ENCODE results near the gene P3R3URF. TPM values are rescaled to one million over a fixed set of nuclear protein-coding genes. Genes with fewer than 3 reads are reported as not detected.

P3R3URF gene
- total and polyA plus RNA-seq, 4 donors = not detected

DNA sequence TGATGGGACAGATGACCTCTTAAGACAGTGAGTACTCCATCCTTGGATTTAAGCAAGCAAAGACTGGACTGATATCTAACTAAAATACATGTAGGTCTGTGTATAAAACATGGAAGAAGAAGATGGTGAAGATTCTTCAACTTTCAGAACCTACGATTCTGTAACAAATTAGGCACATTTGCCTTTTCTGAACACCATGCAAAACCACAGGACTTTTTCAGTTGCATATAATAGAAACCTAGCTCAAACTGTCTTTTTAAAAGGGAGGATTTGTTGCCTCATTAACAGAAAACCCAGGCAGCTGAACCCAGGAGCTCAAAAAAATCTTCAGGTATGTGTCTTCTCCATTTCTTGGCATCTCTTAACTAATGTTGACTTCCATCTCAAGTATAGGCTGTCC, 16.1 kb downstream of the P3R3URF start:
- DNase-seq (ENCODE audit: low read depth in 4 of 6, low spot score in 6 of 6) = no peak
- H3K36me3 ChIP-seq (ENCODE audit: control insufficient read depth, insufficient read depth, low read length) = no peaks in the 10 kb centered on the region
- H3K9me3 ChIP-seq (ENCODE audit: control insufficient read depth, insufficient read depth, low read length) = no peaks in the 10 kb centered on the region
- no peaks in the 10 kb centered on the region for H3K4me1 ChIP-seq (ENCODE audit: control insufficient read depth, insufficient read depth, low read length)
- H3K27ac ChIP-seq (ENCODE audit: low read depth, low read length) = no peak overlapping the region
- H3K27me3 ChIP-seq (ENCODE audit: control insufficient read depth, insufficient read depth, low read length) = no peaks in the 10 kb centered on the region
- no CpG with 5 or more reads among the region's 1 CpG for WGBS (ENCODE audit: insufficient coverage)
- H3K4me3 ChIP-seq (ENCODE audit: low read depth, low read length) = no peak overlapping the region

DNA sequence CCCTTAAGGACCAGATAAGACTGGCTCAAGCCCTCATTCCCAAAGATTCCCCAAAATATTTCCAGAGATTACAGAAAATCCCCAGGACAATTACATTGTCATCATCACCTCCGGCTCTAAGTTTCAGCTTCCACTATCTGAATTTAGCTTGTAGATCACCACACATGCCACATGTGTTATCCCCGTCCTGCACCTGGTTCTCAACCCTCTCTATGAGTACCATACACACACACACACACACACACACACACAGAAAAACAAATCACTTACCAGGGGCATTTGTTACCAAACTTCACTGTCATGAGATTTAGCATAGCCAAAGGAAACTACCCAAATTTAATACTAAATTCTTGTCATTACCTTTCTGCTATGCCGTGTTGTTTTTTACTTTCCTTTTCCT, 16.8 kb downstream of the P3R3URF start:
- H3K4me1 ChIP-seq (ENCODE audit: control insufficient read depth, insufficient read depth, low read length) = no peaks in the 10 kb centered on the region
- no peak overlapping the region for H3K4me3 ChIP-seq (ENCODE audit: low read depth, low read length)

DNA sequence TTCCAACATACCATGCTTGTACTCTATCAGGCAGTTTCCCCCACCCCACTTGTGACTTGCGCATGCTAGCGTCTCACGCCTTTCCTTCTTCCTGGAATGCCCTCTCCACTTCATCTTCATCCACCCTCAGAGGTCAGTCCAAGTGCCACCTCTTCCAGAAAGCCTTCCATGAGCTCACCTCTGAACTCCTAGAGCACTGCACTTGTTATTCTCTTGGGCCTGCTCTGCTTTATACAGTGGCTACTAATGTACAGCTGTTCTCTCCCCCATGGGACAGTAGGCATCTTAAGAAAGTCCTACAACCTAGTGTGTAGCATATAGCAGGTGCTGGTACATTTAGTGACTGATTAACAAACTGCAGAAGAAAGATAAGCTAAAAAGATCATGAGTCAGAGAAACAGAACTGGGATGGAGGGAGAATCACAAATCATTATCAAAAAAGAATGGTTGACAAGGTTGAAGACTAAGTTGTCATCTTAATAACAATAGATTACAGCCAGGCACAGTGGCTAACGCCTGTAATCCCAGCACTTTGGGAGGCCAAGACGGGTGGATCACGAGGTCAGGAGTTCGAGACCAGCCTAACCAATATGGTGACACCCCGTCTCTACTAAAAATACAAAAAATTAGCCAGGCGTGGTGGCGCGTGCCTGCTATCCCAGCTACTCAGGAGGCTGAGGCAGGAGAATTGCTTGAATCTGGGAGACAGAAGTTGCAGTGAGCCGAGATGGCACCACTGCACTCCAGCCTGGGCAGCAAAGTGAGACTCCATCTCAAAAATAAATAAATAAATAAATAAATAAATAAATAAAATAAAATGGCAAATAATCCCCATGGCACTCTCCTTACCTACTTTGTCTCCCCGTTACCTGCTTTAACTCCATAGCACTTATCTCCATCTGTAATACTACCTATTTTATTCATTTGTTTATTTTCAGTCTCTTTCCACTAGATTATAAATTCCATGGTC, 17.7 kb downstream of the P3R3URF start:
- Histone ChIP-seq H3K4me1 (ENCODE audit: control insufficient read depth, insufficient read depth, low read length) (no peaks in the 10 kb centered on the region), H3K36me3 (ENCODE audit: control insufficient read depth, insufficient read depth, low read length) (no peaks in the 10 kb centered on the region), H3K27me3 (ENCODE audit: control insufficient read depth, insufficient read depth, low read length) (no peaks in the 10 kb centered on the region), H3K9me3 (ENCODE audit: control insufficient read depth, insufficient read depth, low read length) (no peaks in the 10 kb centered on the region), H3K4me3 (ENCODE audit: low read depth, low read length) (no peak overlapping the region), H3K27ac (ENCODE audit: low read depth, low read length) (no peak overlapping the region)
- WGBS (ENCODE audit: insufficient coverage) = 83% methylated on average over 5 of the region's 13 CpGs
- DNase-seq (ENCODE audit: low read depth in 4 of 6, low spot score in 6 of 6) = no peak

More for the DNA sequence above, 16.8 kb downstream of the P3R3URF start:
- Histone ChIP-seq H3K9me3 (ENCODE audit: control insufficient read depth, insufficient read depth, low read length) (no peaks in the 10 kb centered on the region), H3K27ac (ENCODE audit: low read depth, low read length) (no peak overlapping the region), H3K36me3 (ENCODE audit: control insufficient read depth, insufficient read depth, low read length) (no peaks in the 10 kb centered on the region), H3K27me3 (ENCODE audit: control insufficient read depth, insufficient read depth, low read length) (no peaks in the 10 kb centered on the region)
- DNase-seq (ENCODE audit: low read depth in 4 of 6, low spot score in 6 of 6) = no peak
- WGBS (ENCODE audit: insufficient coverage) = 65% methylated on average over 3 of the region's 3 CpGs

DNA sequence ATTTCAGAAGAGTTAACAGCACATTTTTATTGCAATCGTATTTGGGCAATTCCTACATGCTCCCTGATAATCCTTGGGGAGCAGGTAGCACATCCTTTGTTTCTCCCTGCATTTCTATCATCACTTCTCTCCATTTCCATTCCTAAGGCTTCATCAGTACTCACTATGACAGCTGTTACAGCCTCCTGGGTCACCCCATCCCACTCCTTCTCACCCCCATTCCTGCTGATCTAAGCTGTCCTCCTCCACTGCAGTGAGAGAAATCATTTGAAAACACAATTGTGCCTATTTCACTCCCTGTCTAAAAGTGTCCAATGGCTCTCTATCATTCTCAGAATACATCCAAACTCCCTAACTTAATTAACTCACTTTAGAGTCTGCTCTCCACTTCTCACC, 18.4 kb downstream of the P3R3URF start:
- H3K4me1 ChIP-seq (ENCODE audit: control insufficient read depth, insufficient read depth, low read length) = no peaks in the 10 kb centered on the region
- H3K27ac ChIP-seq (ENCODE audit: low read depth, low read length) = no peak overlapping the region
- no peak overlapping the region for H3K4me3 ChIP-seq (ENCODE audit: low read depth, low read length)
- 78% methylated on average over 1 of the region's 1 CpG for WGBS (ENCODE audit: insufficient coverage)
- H3K36me3 ChIP-seq (ENCODE audit: control insufficient read depth, insufficient read depth, low read length) = no peaks in the 10 kb centered on the region
- no peaks in the 10 kb centered on the region for H3K27me3 ChIP-seq (ENCODE audit: control insufficient read depth, insufficient read depth, low read length)
- DNase-seq (ENCODE audit: low read depth in 4 of 6, low spot score in 6 of 6) = no peak
- no peaks in the 10 kb centered on the region for H3K9me3 ChIP-seq (ENCODE audit: control insufficient read depth, insufficient read depth, low read length)

DNA sequence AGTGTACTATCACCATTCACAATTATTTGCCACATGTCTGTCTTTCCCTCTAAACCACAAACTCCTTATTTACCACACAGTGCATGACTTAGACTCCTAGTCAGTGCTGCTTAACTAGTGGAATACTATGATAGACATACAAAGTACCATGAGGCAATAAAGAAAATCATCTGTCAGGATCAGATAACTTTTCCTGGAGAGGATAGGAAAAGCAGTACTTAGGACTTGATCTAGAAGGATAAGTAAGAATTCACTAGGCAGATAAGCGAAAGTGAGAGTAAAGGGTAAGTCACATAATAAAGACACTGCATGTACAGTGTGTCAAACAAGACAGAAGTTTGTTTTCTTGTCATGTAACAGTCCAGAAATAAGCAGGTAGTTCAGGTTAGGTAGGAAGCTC, 22.6 kb downstream of the P3R3URF start:
- no peaks in the 10 kb centered on the region for H3K36me3 ChIP-seq (ENCODE audit: control insufficient read depth, insufficient read depth, low read length)
- WGBS (ENCODE audit: insufficient coverage) = 88% methylated on average over 1 of the region's 1 CpG
- no peaks in the 10 kb centered on the region for H3K4me1 ChIP-seq (ENCODE audit: control insufficient read depth, insufficient read depth, low read length)
- no peak overlapping the region for H3K27ac ChIP-seq (ENCODE audit: low read depth, low read length)
- H3K4me3 ChIP-seq (ENCODE audit: low read depth, low read length) = no peak overlapping the region
- DNase-seq (ENCODE audit: low read depth in 4 of 6, low spot score in 6 of 6) = no peak
- no peaks in the 10 kb centered on the region for H3K27me3 ChIP-seq (ENCODE audit: control insufficient read depth, insufficient read depth, low read length)
- no peaks in the 10 kb centered on the region for H3K9me3 ChIP-seq (ENCODE audit: control insufficient read depth, insufficient read depth, low read length)

DNA sequence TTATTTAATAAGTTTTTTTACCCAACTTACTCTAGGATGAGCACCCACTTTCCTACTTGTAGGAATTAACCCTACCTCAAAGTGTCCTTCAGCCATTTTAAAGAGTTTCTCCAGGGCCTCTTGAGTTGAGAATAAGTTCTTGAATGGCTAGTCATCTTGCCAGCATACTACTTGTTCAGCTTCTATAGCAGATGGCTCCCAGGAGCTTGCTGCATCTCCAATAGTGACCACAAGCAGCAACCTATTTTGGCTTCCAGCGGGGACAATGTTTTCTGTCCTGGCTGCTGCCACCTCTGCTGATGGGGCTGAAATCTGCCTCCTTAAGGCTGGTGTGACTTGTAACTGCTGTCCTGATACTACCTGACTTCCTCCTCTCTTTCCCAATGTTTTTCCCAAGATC, 23.1 kb downstream of the P3R3URF start:
- no peak for DNase-seq (ENCODE audit: low read depth in 4 of 6, low spot score in 6 of 6)
- H3K27ac ChIP-seq (ENCODE audit: low read depth, low read length) = no peak overlapping the region
- H3K4me3 ChIP-seq (ENCODE audit: low read depth, low read length) = no peak overlapping the region
- no peaks in the 10 kb centered on the region for H3K36me3 ChIP-seq (ENCODE audit: control insufficient read depth, insufficient read depth, low read length)
- H3K27me3 ChIP-seq (ENCODE audit: control insufficient read depth, insufficient read depth, low read length) = no peaks in the 10 kb centered on the region
- 75% methylated on average over 1 of the region's 1 CpG for WGBS (ENCODE audit: insufficient coverage)
- no peaks in the 10 kb centered on the region for H3K9me3 ChIP-seq (ENCODE audit: control insufficient read depth, insufficient read depth, low read length)
- H3K4me1 ChIP-seq (ENCODE audit: control insufficient read depth, insufficient read depth, low read length) = no peaks in the 10 kb centered on the region

DNA sequence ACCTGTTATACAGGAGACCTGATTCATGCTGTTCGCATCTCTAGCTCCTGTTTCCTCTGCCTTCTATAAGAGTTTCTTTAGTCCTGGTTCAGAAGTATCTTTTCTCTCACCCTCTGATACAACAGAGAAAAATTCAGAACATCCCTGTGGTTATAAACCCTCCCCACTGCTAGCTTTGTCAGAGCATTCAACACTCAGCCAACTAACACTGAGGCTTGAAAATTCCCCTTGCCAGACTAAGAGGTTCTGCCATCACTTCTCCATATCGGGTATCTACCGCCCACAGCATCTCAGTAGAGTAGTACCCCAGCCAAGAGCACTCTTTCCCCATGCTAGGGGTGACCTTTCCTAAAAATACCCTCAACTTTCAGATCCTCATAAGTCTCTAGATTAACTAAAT, 24.3 kb downstream of the P3R3URF start:
- Histone ChIP-seq H3K9me3 (ENCODE audit: control insufficient read depth, insufficient read depth, low read length) (no peaks in the 10 kb centered on the region), H3K27ac (ENCODE audit: low read depth, low read length) (no peak overlapping the region), H3K4me3 (ENCODE audit: low read depth, low read length) (no peak overlapping the region), H3K36me3 (ENCODE audit: control insufficient read depth, insufficient read depth, low read length) (no peaks in the 10 kb centered on the region), H3K4me1 (ENCODE audit: control insufficient read depth, insufficient read depth, low read length) (no peaks in the 10 kb centered on the region), H3K27me3 (ENCODE audit: control insufficient read depth, insufficient read depth, low read length) (no peaks in the 10 kb centered on the region)
- no peak for DNase-seq (ENCODE audit: low read depth in 4 of 6, low spot score in 6 of 6)
- 100% methylated on average over 2 of the region's 3 CpGs for WGBS (ENCODE audit: insufficient coverage)

DNA sequence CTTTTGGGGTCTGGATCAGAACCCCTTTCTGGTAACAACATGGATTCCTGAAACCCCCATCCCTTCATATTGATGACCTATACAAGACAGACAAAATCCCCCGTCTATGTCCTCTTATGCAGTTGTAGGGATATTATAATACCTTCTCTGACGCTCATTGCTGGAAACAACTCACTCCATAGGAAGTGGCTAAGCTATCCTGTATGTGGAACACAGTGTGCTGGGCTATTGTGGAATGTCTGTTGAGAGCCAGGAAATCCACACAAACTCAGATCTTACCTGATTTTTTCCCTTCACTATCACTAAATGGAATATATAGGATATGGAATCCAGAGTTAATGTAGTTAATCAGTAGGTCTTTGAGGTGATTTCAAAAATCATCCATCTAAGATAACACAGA, 26.2 kb downstream of the P3R3URF start:
- H3K9me3 ChIP-seq (ENCODE audit: control insufficient read depth, insufficient read depth, low read length) = no peaks in the 10 kb centered on the region
- no CpG with 5 or more reads among the region's 2 CpGs for WGBS (ENCODE audit: insufficient coverage)
- no peaks in the 10 kb centered on the region for H3K36me3 ChIP-seq (ENCODE audit: control insufficient read depth, insufficient read depth, low read length)
- H3K4me3 ChIP-seq (ENCODE audit: low read depth, low read length) = no peak overlapping the region
- no peak for DNase-seq (ENCODE audit: low read depth in 4 of 6, low spot score in 6 of 6)
- H3K27me3 ChIP-seq (ENCODE audit: control insufficient read depth, insufficient read depth, low read length) = no peaks in the 10 kb centered on the region
- no peaks in the 10 kb centered on the region for H3K4me1 ChIP-seq (ENCODE audit: control insufficient read depth, insufficient read depth, low read length)
- no peak overlapping the region for H3K27ac ChIP-seq (ENCODE audit: low read depth, low read length)

DNA sequence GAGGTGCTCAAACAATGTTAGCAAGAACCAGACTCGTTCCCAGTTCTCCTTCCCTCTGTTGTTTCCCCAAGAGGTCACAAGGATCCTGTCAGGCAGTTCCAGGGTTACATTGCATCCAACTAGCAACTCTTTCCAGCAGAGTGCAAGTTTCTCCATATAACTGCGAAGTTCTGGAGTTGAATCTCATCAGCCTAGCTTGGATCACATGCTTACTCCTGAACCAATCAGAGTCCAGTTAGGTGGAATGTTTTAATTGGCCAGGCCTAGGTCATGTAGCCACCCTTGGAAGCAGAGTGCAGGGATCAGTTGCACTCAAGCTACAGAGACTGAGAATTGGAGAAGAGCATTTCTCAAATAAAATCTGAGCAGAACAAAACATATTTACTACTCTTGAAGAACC, 28.0 kb downstream of the P3R3URF start:
- Histone ChIP-seq H3K27ac (ENCODE audit: low read depth, low read length) (no peak overlapping the region), H3K9me3 (ENCODE audit: control insufficient read depth, insufficient read depth, low read length) (no peaks in the 10 kb centered on the region), H3K27me3 (ENCODE audit: control insufficient read depth, insufficient read depth, low read length) (no peaks in the 10 kb centered on the region), H3K4me3 (ENCODE audit: low read depth, low read length) (no peak overlapping the region), H3K36me3 (ENCODE audit: control insufficient read depth, insufficient read depth, low read length) (no peaks in the 10 kb centered on the region), H3K4me1 (ENCODE audit: control insufficient read depth, insufficient read depth, low read length) (no peaks in the 10 kb centered on the region)
- 79% methylated on average over 2 of the region's 2 CpGs for WGBS (ENCODE audit: insufficient coverage)
- DNase-seq (ENCODE audit: low read depth in 4 of 6, low spot score in 6 of 6) = no peak

DNA sequence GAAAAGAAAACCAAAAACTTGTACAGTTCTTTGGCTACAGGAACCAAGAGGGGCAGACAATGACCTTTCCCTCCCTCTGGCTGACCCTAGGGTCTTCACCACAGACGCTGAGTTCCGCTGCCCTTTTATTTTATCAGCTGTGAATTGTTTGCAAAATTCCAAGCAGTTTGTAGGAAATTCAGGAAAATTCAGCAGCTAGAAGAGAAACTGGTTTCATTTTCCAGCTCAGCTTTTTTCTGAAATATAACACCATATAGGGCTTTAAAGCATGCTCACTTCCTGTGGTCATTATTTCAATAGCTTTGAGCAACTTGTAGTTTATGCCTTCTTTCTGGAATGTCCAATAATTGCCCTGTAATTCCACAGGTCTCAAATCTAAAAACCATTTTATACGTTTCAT, 38.4 kb downstream of the P3R3URF start:
- H3K4me3 ChIP-seq (ENCODE audit: low read depth, low read length) = peak overlapping the region; percentile 1
- no CpG with 5 or more reads among the region's 3 CpGs for WGBS (ENCODE audit: insufficient coverage)
- no peaks in the 10 kb centered on the region for H3K36me3 ChIP-seq (ENCODE audit: control insufficient read depth, insufficient read depth, low read length)
- no peaks in the 10 kb centered on the region for H3K27me3 ChIP-seq (ENCODE audit: control insufficient read depth, insufficient read depth, low read length)
- peak overlapping the region; percentile 41 for H3K27ac ChIP-seq (ENCODE audit: low read depth, low read length)
- peak in 1 of 6 donors; percentile 41 for DNase-seq (ENCODE audit: low read depth in 4 of 6, low spot score in 6 of 6)
- H3K9me3 ChIP-seq (ENCODE audit: control insufficient read depth, insufficient read depth, low read length) = no peaks in the 10 kb centered on the region
- H3K4me1 ChIP-seq (ENCODE audit: control insufficient read depth, insufficient read depth, low read length) = peaks cover 5% of the 10 kb centered on the region

Measured in spinal cord (tissue), 10 donors.